ENCODE measurements around the gene SSBP3.
A peak's percentile ranks its signal among the peaks of the same experiment; 100 is the strongest.

Gene SSBP3

GRCh38 chr1:54297596-54298283 is 108.5 kb downstream of the SSBP3 start:
- no peak for TF ChIP-seq CTCF (IDR thresholded peaks at IDR 0.05)
- Histone ChIP-seq H3K4me3 (no peak overlapping the region), H3K27me3 (no peaks in the 10 kb centered on the region), H3K9me3 (no peaks in the 10 kb centered on the region), H3K36me3 (no peaks in the 10 kb centered on the region), H3K4me1 (peaks cover 7 to 76% (median 72%) of the 10 kb centered on the region in 4 donors), H3K27ac (peak overlapping the region; percentile 87 to 98)
- no peak for DNase-seq
- intact Hi-C loops (cut with DNase I; ENCODE audit: low total_unique reads), result no loop called here

GRCh38 chr1:54296666-54297065 is 109.5 kb downstream of the SSBP3 start:
- Histone ChIP-seq H3K27me3 (no peaks in the 10 kb centered on the region), H3K36me3 (no peaks in the 10 kb centered on the region), H3K9me3 (no peaks in the 10 kb centered on the region), H3K4me3 (no peak overlapping the region), H3K27ac (peak overlapping the region; percentile 87 to 98), H3K4me1 (peaks cover 7 to 87% (median 80%) of the 10 kb centered on the region in 4 donors)
- no peak for TF ChIP-seq CTCF (IDR thresholded peaks at IDR 0.05)
- no peak for DNase-seq
- intact Hi-C loops (cut with DNase I; ENCODE audit: low total_unique reads), result no loop called here

GRCh38 chr1:54294887-54295286 is 111.3 kb downstream of the SSBP3 start:
- H3K36me3 ChIP-seq, result no peaks in the 10 kb centered on the region
- intact Hi-C loops (cut with DNase I; ENCODE audit: low total_unique reads), result no loop called here
- TF ChIP-seq CTCF (IDR thresholded peaks at IDR 0.05), result no peak
- DNase-seq, result peak in 1 of 2 donors; percentile 59
- no peaks in the 10 kb centered on the region for H3K27me3 ChIP-seq
- H3K27ac ChIP-seq, result peak overlapping the region; percentile 87 to 98
- no peak overlapping the region for H3K4me3 ChIP-seq
- H3K4me1 ChIP-seq, result peaks cover 7 to 100% (median 93%) of the 10 kb centered on the region in 4 donors
- H3K9me3 ChIP-seq, result no peaks in the 10 kb centered on the region

GRCh38 chr1:54292002-54292911 is 113.9 kb downstream of the SSBP3 start:
- intact Hi-C loops (cut with DNase I; ENCODE audit: low total_unique reads), result no loop called here
- H3K9me3 ChIP-seq, result no peaks in the 10 kb centered on the region
- no peak for TF ChIP-seq CTCF (IDR thresholded peaks at IDR 0.05)
- peak overlapping the region; percentile 87 to 98 for H3K27ac ChIP-seq
- peaks cover 2 to 100% (median 92%) of the 10 kb centered on the region in 4 donors for H3K4me1 ChIP-seq
- H3K4me3 ChIP-seq, result no peak overlapping the region
- DNase-seq, result peak in 1 of 2 donors; percentile 66
- no peaks in the 10 kb centered on the region for H3K36me3 ChIP-seq
- no peaks in the 10 kb centered on the region for H3K27me3 ChIP-seq

- Histone ChIP-seq H3K36me3 (no peaks in the 10 kb centered on the region), H3K27me3 (no peaks in the 10 kb centered on the region), H3K9me3 (no peaks in the 10 kb centered on the region), H3K4me1 (peaks cover 0 to 100% (median 92%) of the 10 kb centered on the region in 4 donors), H3K4me3 (no peak overlapping the region), H3K27ac (peak overlapping the region; percentile 87 to 98)
- TF ChIP-seq CTCF (IDR thresholded peaks at IDR 0.05), result no peak
- DNase-seq, result peak in 1 of 2 donors; percentile 63
- intact Hi-C loops (cut with DNase I; ENCODE audit: low total_unique reads), result no loop called here
These were observed 114.8 kb downstream of the SSBP3 start for GRCh38 chr1:54291276-54292001.

Data from tibial artery (tissue), 4 donors.